Measurements from ENCODE around the gene AP1B1.

AP1B1 gene

GRCh38 chr22:29331658-29332300 is 56.6 kb downstream of the AP1B1 start:
- no peak for DNase-seq (ENCODE audit: low read depth)

- DNase-seq (ENCODE audit: low read depth): no peak
These were observed 57.2 kb downstream of the AP1B1 start for GRCh38 chr22:29331213-29331612.

- no peak for DNase-seq (ENCODE audit: low read depth)
These were observed 57.6 kb downstream of the AP1B1 start for GRCh38 chr22:29330753-29331152.

GRCh38 chr22:29330291-29330690 is 58.1 kb downstream of the AP1B1 start:
- no peak for DNase-seq (ENCODE audit: low read depth)

GRCh38 chr22:29329581-29329980 is 58.8 kb downstream of the AP1B1 start:
- DNase-seq (ENCODE audit: low read depth): no peak

- no peak for DNase-seq (ENCODE audit: low read depth)
These were observed 59.5 kb downstream of the AP1B1 start for GRCh38 chr22:29328566-29329500.

- no peak for DNase-seq (ENCODE audit: low read depth)
These were observed 60.3 kb downstream of the AP1B1 start for GRCh38 chr22:29328055-29328454.

- DNase-seq (ENCODE audit: low read depth): no peak
These were observed 61.1 kb downstream of the AP1B1 start for GRCh38 chr22:29327089-29327764.

- DNase-seq (ENCODE audit: low read depth): no peak
These were observed 61.9 kb downstream of the AP1B1 start for GRCh38 chr22:29326481-29326880.

GRCh38 chr22:29325785-29326315 is 62.5 kb downstream of the AP1B1 start:
- DNase-seq (ENCODE audit: low read depth): no peak

- DNase-seq (ENCODE audit: low read depth): no peak
These were observed 63.0 kb downstream of the AP1B1 start for GRCh38 chr22:29325356-29325755.

GRCh38 chr22:29323641-29324040 is 64.7 kb downstream of the AP1B1 start:
- DNase-seq (ENCODE audit: low read depth): no peak

GRCh38 chr22:29320546-29320945 is 67.8 kb downstream of the AP1B1 start:
- no peak for DNase-seq (ENCODE audit: low read depth)

GRCh38 chr22:29319072-29319471 is 69.3 kb downstream of the AP1B1 start:
- DNase-seq (ENCODE audit: low read depth): no peak

- no peak for DNase-seq (ENCODE audit: low read depth)
These were observed 70.4 kb downstream of the AP1B1 start for GRCh38 chr22:29317827-29318454.

GRCh38 chr22:29316141-29316828 is 72.1 kb downstream of the AP1B1 start:
- no peak for DNase-seq (ENCODE audit: low read depth)

GRCh38 chr22:29315286-29316140 is 72.9 kb downstream of the AP1B1 start, which contains the start of gene RASL10A:
Gene RASL10A (minus strand): TSS chr22:29315697. CDS start chr22:29315246, 451 bp downstream.
- no peak for DNase-seq (ENCODE audit: low read depth)

- DNase-seq (ENCODE audit: low read depth): no peak
These were observed 73.7 kb downstream of the AP1B1 start for GRCh38 chr22:29314537-29315285.
